ENCODE results near the gene VAPA. TPM values are rescaled to one million over a fixed set of nuclear protein-coding genes. Genes with fewer than 3 reads are reported as not detected.

VAPA gene, protein sequence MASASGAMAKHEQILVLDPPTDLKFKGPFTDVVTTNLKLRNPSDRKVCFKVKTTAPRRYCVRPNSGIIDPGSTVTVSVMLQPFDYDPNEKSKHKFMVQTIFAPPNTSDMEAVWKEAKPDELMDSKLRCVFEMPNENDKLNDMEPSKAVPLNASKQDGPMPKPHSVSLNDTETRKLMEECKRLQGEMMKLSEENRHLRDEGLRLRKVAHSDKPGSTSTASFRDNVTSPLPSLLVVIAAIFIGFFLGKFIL
- total RNA-seq = 271 and 377 TPM in 2 replicates

DNA sequence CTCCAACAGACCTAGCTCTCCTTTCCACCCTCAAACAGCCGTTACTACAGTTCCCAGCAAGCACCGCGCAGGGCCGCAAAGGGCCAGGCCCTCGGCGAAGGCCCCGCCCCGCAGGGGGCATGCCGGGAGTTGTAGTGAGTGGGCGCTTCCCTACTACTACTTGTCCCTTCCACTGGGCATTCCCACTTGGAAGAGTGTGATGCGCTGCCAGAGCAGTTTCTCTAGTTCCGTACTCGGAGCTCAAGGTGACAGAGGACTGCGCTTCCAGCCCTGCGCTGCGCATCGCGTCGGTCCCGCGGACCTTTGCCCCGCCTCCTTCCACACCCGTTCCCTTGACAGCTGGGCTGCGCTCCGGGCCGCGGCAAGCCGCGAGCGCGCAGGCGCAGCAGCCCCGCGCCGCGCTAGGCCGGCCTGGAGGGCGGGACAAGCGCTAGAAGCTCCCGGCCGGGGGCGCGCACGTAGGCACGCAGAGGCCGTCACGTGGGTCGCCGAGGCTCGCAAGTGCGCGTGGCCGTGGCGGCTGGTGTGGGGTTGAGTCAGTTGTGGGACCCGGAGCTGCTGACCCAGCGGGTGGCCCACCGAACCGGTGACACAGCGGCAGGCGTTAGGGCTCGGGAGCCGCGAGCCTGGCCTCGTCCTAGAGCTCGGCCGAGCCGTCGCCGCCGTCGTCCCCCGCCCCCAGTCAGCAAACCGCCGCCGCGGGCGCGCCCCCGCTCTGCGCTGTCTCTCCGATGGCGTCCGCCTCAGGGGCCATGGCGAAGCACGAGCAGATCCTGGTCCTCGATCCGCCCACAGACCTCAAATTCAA lies at the start of gene VAPA:
Gene VAPA, plus strand, starts transcription at position 491 of the 808 bp plus-strand sequence. Its CDS starts 241 bp downstream, at position 732.
- peak; percentile 81 for DNase-seq (ENCODE audit: low read depth, low spot score)

DNA sequence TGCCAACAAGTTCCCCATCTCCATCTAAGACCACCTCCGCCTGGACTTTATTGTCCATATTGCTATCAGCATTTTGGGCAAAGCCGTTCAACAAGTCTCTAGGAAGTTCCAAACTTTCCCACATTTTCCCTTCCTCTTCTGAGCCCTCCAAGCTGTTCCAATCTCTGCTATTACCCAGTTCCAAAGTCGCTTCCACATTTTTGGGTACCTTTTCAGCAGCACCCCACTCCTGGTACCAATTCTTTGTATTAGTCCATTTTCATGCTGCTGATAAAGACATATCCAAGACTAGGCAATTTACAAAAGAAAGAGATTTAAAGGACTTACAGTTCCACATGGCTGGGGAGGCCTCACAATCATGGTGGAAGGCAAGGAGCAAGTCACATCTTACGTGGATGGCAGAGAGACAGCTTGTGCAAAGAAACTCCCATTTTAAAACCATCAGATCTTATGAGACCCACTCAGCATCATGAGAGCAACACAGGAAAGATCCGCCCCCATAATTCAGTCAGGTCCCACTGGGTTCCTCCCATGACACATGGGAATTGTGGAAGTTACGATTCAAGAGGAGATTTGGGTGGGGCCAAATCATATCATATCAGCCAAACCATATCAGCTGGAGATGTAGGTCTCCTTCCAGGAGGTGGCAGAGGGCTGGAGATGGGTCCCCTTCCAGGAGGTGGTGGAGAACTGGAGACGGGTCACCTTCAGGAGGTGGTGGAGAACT lies 47.9 kb upstream of the VAPA start:
- DNase-seq (ENCODE audit: low read depth, low spot score) = no peak

DNA sequence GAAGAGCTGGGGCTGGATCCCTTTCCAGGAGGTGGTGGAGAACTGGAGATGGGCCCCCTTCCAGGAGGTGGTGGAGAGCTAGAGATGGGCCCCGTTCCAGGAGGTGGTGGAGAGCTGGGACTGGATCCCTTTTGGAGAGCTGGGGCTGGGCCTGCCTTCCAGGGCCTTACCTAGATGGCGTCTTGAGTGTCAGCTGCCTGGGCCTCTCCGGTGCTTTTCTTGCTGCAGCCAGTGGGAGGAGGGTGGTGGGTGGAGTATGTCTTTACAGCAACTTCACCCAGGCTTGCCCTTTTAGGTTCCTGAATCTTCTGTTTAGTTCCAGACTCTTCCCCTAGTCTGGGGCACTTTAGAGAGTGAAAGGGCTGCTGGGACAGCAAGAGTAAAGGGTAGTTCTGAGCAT lies 47.2 kb upstream of the VAPA start:
- DNase-seq (ENCODE audit: low read depth, low spot score) = no peak

DNA sequence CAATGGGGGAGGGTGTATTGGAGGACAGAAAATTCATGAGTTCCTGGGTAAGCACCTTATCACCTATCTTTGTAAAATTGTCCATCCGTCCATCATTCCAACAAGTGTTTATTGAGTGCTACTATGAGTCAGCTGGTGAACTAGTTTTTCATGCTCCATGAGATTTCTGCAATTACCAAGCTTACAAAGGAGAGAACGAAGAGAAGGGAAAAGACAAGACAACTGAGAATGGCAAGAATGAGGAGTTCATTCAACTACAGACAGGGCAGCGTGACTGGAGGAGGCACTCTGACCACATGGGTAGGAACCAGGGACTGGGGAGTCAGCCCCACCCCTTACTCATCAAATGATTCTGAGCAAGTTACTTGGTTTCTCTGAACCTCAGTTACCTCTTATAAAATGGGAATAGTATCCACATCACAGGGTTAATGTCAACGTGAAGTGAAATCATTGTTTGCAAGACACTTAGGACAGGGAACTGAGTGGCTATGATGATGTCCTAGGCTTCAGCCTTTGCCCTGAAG lies 46.7 kb upstream of the VAPA start:
- no peak for DNase-seq (ENCODE audit: low read depth, low spot score)

DNA sequence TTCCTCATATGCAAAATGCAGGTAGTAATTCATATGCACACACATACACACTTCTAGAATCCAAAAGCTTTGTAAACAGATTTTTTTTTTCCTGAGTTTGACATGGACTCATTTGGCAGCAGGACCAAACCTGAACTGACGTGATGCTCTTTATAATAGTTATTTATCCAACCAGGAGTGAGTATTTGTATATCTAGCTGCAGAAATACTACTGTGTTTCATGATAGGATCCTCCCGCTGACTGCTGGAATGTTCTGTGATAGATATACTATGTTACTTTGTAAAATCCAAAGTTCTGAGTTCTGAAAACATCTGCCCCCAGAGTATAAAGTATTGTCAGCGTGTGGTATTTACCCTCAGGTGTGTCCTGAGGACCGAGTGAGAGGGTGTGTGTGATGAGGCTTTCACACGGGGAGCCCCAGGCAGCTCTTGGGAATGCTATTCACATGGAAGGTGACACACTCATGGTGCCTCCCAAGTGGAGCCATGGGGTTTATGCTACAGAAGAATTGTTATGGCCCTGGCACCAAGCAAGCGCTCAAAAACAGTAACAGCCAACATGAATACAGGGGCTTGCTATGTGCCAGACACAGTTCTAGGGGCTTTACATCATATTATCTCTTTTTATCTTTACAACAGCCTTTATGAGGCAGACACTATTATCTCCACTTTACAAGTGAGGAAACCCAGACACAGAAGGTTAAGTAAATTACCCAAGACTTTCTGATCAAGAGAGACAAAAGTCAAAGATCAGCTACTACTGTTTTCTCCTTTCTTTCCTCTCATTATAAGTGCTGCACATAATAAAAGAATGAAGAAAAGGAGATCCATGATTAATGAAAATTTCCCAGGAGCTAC lies 44.7 kb upstream of the VAPA start:
- no peak for DNase-seq (ENCODE audit: low read depth, low spot score)

DNA sequence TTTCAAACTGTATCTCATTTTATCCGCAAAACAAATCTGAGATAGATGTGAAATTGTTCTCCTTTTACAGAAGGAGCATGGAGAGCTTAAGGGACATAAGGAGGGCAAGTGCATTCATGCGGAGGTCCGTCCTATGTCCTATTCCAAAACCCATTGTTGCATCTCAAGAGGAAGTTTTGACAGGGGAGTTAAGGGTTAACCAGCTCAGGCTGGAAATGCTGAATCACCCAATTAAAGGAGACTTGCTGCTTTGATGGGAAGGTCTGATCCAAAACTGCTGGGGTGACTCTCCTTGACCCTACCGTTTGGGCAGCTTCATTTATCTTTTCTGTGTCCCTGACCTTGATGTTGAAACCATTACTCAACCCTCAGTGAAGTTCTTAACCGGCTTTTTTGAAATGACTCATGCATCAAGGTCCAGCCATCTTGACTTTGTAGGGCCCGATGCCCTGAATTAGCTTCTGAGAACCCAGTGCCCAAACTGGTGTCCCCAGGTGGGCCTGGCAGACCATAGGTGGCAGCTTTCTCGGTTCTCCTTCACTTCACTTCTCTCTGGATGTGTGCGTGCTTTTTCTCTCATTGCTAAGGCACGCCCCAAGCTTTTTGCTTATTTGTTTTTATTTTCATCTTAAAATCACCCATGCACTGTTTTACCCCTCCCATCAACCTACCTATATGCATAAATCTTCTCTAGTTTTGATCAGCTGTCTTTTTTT lies 43.9 kb upstream of the VAPA start:
- DNase-seq (ENCODE audit: low read depth, low spot score) = no peak

DNA sequence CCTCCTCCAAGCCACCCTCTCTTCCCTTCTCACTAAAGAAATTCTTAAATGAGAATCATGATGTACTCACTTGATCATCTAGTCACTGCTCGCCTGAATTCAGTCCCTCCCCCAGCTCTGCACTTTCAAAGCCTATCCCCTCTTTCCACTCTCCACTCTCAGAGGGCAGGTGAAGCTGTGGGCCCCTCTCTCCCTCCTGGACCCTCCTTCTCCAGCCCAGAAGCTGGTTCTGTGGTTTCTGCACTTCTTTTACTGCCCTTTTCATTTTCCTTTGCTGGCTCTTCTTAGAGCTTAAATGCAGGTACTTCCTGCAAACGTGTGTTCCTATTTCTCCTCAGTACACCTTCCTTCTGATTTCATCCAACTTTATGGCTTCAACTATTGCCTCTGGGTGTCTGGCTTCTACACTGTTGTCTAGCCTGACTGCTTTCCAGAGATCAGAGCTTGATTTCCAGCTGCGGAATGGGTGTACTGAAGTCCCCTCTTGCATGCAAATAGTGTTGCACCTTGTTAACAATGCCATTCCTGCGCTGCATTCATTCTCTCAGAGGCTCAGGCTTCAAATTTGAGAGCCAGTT lies 43.3 kb upstream of the VAPA start:
- no peak for DNase-seq (ENCODE audit: low read depth, low spot score)

DNA sequence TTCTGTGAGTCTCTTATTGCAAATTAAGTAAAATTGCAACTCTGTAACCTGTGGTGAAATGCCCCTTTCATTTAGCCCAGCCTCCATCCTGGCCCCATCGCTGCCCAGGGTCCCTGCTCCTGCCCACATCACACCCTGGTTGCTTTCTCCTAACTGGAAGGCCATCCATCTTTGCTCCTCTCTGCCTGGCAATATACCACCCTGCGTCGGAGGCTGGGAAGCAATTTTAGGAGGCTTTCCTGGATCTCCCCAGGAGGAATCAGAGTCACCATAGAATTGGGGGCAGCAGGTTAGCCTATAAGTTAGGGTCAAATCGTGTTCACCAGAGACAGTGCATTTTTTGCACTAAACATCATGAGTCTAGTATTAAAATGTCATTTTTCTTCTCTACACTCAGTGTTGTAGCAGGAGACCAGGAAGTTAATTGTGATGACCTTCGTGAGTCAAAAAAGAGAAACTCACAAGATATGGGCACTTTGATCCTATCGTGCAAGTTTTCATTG lies 42.5 kb upstream of the VAPA start:
- no peak for DNase-seq (ENCODE audit: low read depth, low spot score)

DNA sequence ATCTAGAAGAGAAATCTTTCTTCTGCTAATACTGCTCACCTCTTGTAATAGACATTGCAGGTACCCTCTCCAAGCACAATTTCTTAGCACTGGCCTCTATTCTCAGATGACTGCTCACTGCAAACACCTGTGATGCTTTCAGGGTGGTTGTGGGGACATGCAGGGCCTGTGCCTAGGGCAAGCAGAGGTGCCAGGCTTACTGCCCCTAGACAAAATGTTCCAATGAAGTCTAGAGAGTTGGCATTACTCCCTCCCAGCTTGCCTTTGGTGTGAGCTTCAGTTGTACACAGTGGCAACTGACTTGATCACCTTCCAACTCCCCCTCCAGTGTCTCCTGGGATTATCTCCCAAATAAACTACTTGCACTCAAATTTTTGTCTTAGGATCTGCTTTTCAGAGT lies 41.0 kb upstream of the VAPA start:
- no peak for DNase-seq (ENCODE audit: low read depth, low spot score)

DNA sequence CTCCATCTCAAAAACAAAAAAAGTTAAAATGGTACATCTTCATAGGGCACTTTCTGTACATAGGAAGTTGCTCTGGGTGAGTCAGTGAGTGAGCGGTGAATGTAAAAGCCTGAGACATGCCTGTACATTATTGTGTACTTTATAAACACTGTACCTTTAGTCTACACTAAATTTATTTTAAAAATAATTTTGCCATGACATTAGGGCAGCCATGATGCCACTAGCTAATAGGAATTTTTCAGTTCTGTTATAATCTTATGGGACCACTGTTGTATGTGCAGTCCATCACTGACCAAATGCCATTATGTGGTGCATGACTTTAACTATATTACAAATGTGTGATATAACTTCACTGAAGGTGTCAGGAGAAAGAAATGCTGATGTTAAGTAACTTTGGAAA lies 39.1 kb upstream of the VAPA start:
- no peak for DNase-seq (ENCODE audit: low read depth, low spot score)

DNA sequence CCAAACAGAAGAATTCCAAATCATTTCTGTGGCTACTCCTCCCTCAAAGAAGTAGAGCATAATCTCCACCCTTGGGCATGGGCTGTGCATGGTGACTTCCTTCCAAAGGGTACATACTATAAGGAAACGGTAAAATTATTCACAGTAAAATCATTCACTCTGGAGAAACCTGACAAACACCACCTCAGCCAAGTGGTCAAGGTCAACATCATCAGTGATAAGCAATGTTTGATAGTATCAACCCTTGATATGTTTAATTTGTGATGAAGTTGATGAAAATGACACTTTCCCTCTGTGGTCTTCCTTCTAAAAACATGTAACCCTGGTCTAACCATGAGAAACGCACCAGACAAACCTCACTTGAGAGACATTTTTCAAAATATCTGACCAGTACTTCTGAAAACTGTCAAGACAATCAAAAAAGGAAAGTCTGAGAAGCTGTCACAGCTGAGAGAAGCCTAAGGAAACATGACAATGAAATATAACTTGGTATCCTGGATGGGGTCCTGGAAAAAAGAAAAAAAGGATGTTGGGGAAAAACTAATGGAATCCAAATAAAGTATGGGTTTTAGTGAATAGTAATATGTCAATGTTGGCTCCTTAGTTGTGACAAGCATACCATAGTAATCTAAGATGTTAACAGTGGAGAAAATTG lies 37.5 kb upstream of the VAPA start:
- DNase-seq (ENCODE audit: low read depth, low spot score) = no peak

DNA sequence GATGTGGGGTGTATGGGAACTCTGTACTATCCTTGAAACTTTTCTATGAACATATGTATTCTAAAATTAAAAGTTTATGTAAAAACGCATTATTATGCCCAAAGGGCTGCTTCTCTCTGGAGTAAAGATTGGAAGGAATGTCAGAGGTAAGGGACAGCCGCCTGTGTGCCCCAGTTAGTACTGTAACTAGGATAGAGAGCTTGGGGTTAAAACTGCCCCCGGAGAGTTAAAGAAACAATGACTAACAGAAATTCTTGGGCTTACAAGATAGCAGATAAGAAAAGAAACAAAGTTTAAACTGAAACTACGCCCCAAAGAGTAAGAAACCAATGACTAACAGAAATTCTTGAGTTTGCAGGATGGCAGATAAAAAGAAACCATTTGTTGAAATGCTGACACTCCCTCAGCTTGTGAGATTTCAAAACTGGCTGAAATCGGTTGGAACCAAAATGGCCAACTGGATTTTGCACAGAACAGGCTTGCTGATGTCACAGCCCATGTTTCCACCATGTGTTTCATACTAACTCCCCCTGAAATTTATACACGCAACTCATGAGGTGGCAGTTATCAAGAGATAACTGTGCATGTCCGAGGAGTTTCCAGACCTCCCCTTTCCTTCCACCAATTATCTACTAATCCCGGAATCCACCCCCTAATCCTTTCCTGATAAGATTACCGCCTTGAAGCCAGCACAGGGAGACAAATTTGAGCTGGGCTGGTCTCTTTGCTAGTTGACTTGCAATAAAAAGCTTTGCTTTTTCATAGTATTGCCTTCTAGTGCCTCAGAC lies 36.8 kb upstream of the VAPA start:
- DNase-seq (ENCODE audit: low read depth, low spot score) = peak; percentile 79

DNA sequence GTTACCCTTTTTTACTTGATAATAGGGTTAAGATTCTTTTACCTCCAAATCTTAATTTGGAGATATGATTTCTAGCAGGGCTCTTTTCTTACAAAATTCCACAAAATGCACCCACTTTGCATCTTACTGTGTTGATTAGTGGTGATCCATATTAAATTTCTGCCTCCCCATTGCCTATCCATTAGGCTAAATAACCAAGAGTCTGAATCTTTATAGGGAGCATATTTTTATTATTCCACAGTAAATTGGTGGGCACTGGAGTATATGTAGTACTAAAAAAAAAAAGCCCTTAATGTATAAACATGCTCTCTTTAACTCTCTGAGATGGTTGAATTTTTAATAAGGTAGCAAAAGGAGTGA lies 36.2 kb upstream of the VAPA start:
- no peak for DNase-seq (ENCODE audit: low read depth, low spot score)

DNA sequence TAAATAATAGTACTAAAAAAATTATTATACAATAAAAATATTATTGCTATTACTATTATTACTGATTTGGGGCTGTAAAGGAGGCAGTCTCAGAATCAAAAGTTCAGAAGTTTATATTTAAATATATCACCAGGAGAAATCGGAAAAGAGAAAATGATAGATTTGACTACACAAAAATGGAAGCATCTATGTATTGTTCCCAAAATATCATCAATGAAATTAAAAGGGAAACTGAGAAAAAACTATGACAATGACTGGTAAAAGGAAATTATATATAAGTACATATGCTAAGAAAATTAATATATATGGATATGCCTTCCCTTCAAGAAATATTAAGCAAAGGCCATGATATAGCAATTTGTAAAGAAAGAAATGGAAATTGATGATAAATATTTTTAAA lies 35.7 kb upstream of the VAPA start:
- DNase-seq (ENCODE audit: low read depth, low spot score) = no peak

DNA sequence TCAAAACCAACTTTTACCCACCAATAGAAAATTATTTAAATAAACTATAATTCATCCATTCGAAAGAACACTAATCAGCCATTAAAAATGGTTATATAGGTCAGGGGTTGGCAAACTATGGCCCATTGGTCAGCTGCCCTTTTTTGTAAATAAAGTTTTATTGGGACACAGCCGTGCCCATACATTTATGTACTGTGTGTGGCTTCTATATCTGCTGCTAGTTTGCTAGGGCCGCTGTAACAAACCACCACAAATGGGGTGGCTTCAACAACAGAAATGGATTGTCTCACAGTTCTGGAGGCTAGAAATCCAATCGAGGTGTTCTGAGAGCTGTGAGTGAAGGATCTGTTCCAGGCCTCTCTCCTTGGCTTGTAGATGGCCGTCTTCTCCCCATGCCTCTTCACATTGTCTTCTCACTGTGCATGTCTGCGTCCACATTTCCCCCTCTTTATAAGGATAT lies 35.0 kb upstream of the VAPA start:
- DNase-seq (ENCODE audit: low read depth, low spot score) = no peak

DNA sequence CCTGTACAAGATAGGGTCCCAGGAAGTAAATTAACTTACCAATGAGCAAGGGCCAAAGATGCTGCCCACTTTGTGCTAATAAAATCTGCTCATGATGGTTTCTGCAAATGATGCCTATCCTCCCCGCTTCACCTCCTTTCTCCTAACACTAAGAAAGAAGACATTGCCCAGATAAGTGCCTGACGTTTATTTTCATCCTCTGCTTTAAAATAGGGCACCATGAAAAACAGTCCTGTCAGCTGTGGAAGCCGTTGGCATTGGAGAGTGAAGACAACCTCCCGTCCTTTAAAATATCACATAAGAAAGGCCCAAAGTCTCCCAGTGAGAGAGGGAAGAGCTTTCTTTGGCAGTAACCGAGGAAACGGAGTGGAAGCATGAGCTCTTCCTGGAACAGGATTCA lies 29.7 kb upstream of the VAPA start:
- no peak for DNase-seq (ENCODE audit: low read depth, low spot score)

DNA sequence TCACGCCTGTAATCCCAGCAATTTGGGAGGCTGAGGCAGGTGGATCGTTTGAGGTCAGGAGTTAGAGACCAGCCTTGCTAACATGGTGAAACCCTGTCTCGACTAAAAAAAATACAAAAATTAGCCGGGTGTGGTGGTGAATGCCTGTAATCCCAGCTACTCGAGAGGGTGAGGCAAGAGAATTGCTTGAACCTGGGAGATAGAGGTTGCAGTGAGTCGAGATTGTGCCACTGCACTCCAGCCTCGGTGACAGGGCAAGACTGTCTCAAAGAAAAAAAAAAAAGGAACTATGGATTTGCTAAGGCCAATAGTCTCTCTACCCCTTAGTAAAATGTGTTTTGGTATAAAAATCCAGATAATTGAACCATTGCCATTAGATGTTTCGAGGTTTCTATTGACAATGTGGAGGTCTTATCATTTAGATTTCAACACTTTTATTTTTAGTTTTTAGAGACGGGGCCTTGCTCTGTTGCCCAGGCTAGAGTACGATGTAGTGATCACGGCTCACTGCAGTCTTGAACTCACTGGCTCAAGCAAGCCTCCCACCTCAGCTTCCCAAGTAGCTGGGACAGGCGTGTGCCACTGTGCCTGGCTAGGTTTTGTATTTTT lies 29.2 kb upstream of the VAPA start:
- no peak for DNase-seq (ENCODE audit: low read depth, low spot score)

Measured in pulmonary artery endothelial cell (primary cell).